Natural killer cell (primary cell): ENCODE data around the gene NUP205. TPM values are rescaled to one million over a fixed set of nuclear protein-coding genes. Genes with fewer than 3 reads are reported as not detected.

Experiments
- ATAC-seq, 3 donors: fragments of 150-1000 bp in 2 of 3; fragments of 200-7000 bp in 1 of 3; cut with Tn5 transposase; 1 replicate in 1 of 3; 2 replicates in 2 of 3; pipeline ENCODE4 v1.10.0; 2021; ENCODE audit warnings: mild to moderate bottlenecking in 2 of 3, moderate library complexity in 2 of 3
- DNase-seq, 2 donors: peaks; one replicate each; pipeline versions ENCODE4 v3.0.0 to v3.0.0-alpha.2; 2013 to 2021; ENCODE audit warnings: mixed read lengths in 1 of 2
- H3K27ac ChIP-seq: one replicate; pipeline ENCODE4 v1.5.1; 2013; ENCODE audit warnings: mild to moderate bottlenecking, low read length
- H3K27me3 ChIP-seq: one replicate; pipeline ENCODE4 v1.6.1; 2013; ENCODE audit warnings: low read length; ENCODE audit not compliant: control insufficient read depth, insufficient read depth
- H3K36me3 ChIP-seq: one replicate; pipeline ENCODE4 v1.6.1; 2013; ENCODE audit warnings: low read length; ENCODE audit not compliant: control insufficient read depth, insufficient read depth
- H3K4me1 ChIP-seq: one replicate; pipeline ENCODE4 v1.6.1; 2013; ENCODE audit warnings: low read length; ENCODE audit not compliant: control insufficient read depth, insufficient read depth
- H3K4me3 ChIP-seq: one replicate; pipeline ENCODE4 v1.5.1; 2013; ENCODE audit warnings: low read length
- H3K9me3 ChIP-seq: one replicate; pipeline ENCODE4 v1.6.1; 2013; ENCODE audit warnings: low read length; ENCODE audit not compliant: control insufficient read depth, insufficient read depth
- H3K27ac Mint-ChIP-seq, 2 donors: one replicate each; pipeline ENCODE4 v1.8.0; 2022; ENCODE audit warnings: mild to moderate bottlenecking in 2 of 2, mixed read lengths in 2 of 2, moderate library complexity in 1 of 2
- H3K27me3 Mint-ChIP-seq, 2 donors: one replicate each; pipeline ENCODE4 v1.8.0; 2022; ENCODE audit warnings: low read depth in 2 of 2, mixed read lengths in 2 of 2
- H3K36me3 Mint-ChIP-seq: one replicate; pipeline ENCODE4 v1.8.0; 2022; ENCODE audit warnings: mixed read lengths
- H3K4me1 Mint-ChIP-seq, 2 donors: one replicate each; pipeline ENCODE4 v1.8.0; 2022; ENCODE audit warnings: mixed read lengths in 2 of 2
- H3K4me3 Mint-ChIP-seq: one replicate; pipeline ENCODE4 v1.8.0; 2022; ENCODE audit warnings: mild to moderate bottlenecking, moderate library complexity, mixed read lengths
- H3K9me3 Mint-ChIP-seq, 2 donors: one replicate each; pipeline ENCODE4 v1.8.0; 2022; ENCODE audit warnings: mixed read lengths in 2 of 2
- WGBS: methylation state at CpG from one replicate; pipeline ENCODE4 v1.1.7; 2013; ENCODE audit warnings: missing lambda C conversion rate; ENCODE audit not compliant: insufficient coverage; 5-methylcytosine and 5-hydroxymethylcytosine counted together
- intact Hi-C: fragments of 100-400 bp; cut with micrococcal nuclease; formaldehyde crosslinking; loops from one replicate; pipeline ENCODE4 v1.14.2; 2022
- total RNA-seq, 4 donors: library from RNA; stranded (reverse); fragments of 120-200 nt in 1 of 4; gene quantifications; one replicate each; pipeline versions ENCODE4 v1.2.3 to v1.2.4, GENCODE V29; 2013 to 2022
- TF ChIP-seq, protein P1 (sequence below): fragments of 200-600 bp; IDR thresholded peaks from one replicate; pipeline ENCODE4 v1.8.0; 2022; ENCODE audit warnings: antibody characterized with exemption

The NUP205 gene
- total RNA-seq, 3 donors from 2014 or later (not counting 1 experiment from before 2014, with no cell fraction given): 45.6 to 55.1 (median 53.7) TPM

DNA sequence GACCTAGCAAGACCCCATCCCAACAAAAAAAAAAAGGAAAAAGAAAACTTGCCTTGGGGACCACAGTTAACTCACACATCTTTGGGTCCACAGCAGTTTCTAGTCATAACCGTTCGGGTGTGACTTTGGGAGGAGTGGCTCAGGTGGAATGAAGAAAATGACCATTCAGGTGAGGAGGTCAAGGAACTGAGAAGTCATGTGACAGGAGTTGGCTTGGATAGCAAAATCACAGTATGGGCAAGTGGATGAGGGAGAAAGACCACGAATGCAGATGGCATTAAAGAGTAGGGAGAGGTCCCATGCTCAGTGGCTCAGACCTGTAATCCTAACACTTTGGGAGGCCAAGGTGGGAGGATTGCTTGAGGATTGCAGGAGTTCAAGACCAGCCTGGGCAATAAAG lies 30.7 kb upstream of the NUP205 start:
- no peaks in the 10 kb centered on the region for H3K4me1 ChIP-seq
- H3K27ac ChIP-seq: no peak overlapping the region
- intact Hi-C loops: no loop called here
- peaks cover 0 to 20% of the 10 kb centered on the region in 2 donors for H3K27me3 Mint-ChIP-seq
- no peak overlapping the region for H3K4me3 Mint-ChIP-seq
- no peak overlapping the region for H3K27ac Mint-ChIP-seq
- TF ChIP-seq, protein P1, sequence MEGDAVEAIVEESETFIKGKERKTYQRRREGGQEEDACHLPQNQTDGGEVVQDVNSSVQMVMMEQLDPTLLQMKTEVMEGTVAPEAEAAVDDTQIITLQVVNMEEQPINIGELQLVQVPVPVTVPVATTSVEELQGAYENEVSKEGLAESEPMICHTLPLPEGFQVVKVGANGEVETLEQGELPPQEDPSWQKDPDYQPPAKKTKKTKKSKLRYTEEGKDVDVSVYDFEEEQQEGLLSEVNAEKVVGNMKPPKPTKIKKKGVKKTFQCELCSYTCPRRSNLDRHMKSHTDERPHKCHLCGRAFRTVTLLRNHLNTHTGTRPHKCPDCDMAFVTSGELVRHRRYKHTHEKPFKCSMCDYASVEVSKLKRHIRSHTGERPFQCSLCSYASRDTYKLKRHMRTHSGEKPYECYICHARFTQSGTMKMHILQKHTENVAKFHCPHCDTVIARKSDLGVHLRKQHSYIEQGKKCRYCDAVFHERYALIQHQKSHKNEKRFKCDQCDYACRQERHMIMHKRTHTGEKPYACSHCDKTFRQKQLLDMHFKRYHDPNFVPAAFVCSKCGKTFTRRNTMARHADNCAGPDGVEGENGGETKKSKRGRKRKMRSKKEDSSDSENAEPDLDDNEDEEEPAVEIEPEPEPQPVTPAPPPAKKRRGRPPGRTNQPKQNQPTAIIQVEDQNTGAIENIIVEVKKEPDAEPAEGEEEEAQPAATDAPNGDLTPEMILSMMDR: no peak
- no peak overlapping the region for H3K4me3 ChIP-seq
- no peaks in the 10 kb centered on the region for H3K27me3 ChIP-seq
- no peak for DNase-seq
- H3K4me1 Mint-ChIP-seq: no peaks in the 10 kb centered on the region
- no peaks in the 10 kb centered on the region for H3K36me3 Mint-ChIP-seq
- H3K36me3 ChIP-seq: no peaks in the 10 kb centered on the region
- no peaks in the 10 kb centered on the region for H3K9me3 ChIP-seq
- no peak for ATAC-seq
- H3K9me3 Mint-ChIP-seq: no peaks in the 10 kb centered on the region
- WGBS: 91% methylated on average over 3 of the region's 3 CpGs

DNA sequence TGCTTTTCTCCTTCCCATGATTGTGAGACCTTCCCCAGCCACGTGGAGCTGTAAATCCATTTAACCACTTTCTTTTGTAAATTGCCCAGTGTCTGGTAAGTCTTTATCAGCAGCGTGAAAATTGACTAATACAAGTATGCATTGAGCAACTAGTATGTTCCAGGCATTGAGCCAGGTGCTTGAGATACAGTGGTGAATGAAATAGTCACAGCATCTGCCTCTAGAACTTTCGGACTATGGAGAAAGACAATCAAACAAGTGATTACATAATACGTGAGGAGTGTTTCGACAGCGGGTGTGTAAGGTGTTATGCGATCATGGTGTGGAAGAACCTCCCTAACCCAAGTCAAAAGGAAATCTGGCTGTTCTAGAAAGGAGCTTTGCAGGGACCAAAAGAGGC lies 21.6 kb upstream of the NUP205 start:
- Mint-ChIP-seq H3K36me3 (no peaks in the 10 kb centered on the region), H3K27ac (no peak overlapping the region), H3K4me1 (no peaks in the 10 kb centered on the region), H3K4me3 (no peak overlapping the region), H3K9me3 (no peaks in the 10 kb centered on the region), H3K27me3 (peaks cover 12 to 33% of the 10 kb centered on the region in 2 donors)
- intact Hi-C loops: no loop called here
- no peaks in the 10 kb centered on the region for H3K27me3 ChIP-seq
- TF ChIP-seq, protein P1: no peak
- H3K4me1 ChIP-seq: no peaks in the 10 kb centered on the region
- no peaks in the 10 kb centered on the region for H3K36me3 ChIP-seq
- WGBS: 91% methylated on average over 7 of the region's 7 CpGs
- no peak for ATAC-seq
- H3K27ac ChIP-seq: no peak overlapping the region
- no peak overlapping the region for H3K4me3 ChIP-seq
- H3K9me3 ChIP-seq: no peaks in the 10 kb centered on the region
- DNase-seq: no peak

DNA sequence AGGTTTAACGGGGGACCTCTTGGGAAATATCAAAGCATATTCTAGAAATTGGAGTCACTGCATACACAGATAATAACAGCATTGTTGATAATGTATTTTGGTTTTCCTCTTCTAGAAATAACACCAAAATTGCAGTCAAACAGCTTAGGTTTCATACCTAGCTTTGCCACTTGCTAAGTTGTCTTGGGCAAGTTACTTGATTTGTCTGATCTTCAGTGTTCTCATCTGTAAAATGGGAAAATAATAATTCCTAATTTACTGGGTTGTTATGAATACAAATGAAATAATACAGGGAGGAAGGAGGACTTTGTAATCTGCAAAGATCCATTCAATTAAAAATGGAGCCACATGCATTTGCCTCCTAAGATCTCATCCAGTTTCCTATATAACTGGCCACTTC lies 20.3 kb upstream of the NUP205 start:
- Mint-ChIP-seq H3K36me3 (no peaks in the 10 kb centered on the region), H3K27ac (no peak overlapping the region), H3K4me3 (no peak overlapping the region), H3K9me3 (no peaks in the 10 kb centered on the region), H3K4me1 (no peaks in the 10 kb centered on the region), H3K27me3 (peaks cover 12 to 25% of the 10 kb centered on the region in 2 donors)
- intact Hi-C loops: no loop called here
- H3K9me3 ChIP-seq: no peaks in the 10 kb centered on the region
- no peaks in the 10 kb centered on the region for H3K27me3 ChIP-seq
- no peaks in the 10 kb centered on the region for H3K36me3 ChIP-seq
- TF ChIP-seq, protein P1: no peak
- WGBS: no CpG with 5 or more reads among the region's 1 CpG
- ATAC-seq (no peak), DNase-seq (no peak)
- no peaks in the 10 kb centered on the region for H3K4me1 ChIP-seq
- H3K27ac ChIP-seq: no peak overlapping the region
- no peak overlapping the region for H3K4me3 ChIP-seq

DNA sequence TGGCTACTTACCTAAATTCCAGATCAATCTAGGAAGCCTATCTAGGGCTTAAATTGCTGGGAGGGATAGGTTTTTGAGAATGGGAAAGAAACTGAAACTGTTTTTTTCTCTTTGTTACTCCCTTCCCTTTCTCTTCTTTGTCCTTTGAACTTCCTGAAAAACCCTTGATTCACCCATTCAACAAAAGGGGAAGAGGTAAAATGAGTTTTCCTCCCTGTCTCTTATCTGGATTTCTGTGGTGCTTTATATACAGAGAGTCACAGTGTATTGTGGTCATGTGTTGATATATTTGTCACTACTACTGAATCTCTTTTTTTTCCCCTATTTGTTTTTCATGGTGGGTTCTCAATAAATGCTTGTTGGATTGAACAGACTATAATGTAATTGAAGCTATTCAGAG lies 19.8 kb upstream of the NUP205 start:
- no peaks in the 10 kb centered on the region for H3K9me3 Mint-ChIP-seq
- TF ChIP-seq, protein P1: no peak
- H3K27ac ChIP-seq: no peak overlapping the region
- H3K36me3 Mint-ChIP-seq: no peaks in the 10 kb centered on the region
- H3K27ac Mint-ChIP-seq: no peak overlapping the region
- H3K36me3 ChIP-seq: no peaks in the 10 kb centered on the region
- no peaks in the 10 kb centered on the region for H3K4me1 Mint-ChIP-seq
- no peak for DNase-seq
- H3K27me3 ChIP-seq: no peaks in the 10 kb centered on the region
- no peaks in the 10 kb centered on the region for H3K9me3 ChIP-seq
- H3K4me3 ChIP-seq: no peak overlapping the region
- intact Hi-C loops: no loop called here
- H3K27me3 Mint-ChIP-seq: peaks cover 12 to 25% of the 10 kb centered on the region in 2 donors
- ATAC-seq: no peak
- H3K4me3 Mint-ChIP-seq: no peak overlapping the region
- no peaks in the 10 kb centered on the region for H3K4me1 ChIP-seq
